HG02973 (cell line): ENCODE measurements around the gene PNPLA8.

Experiments used
- ATAC-seq: cut with Tn5 transposase; IDR thresholded peaks from one replicate; pipeline ENCODE4 v1.9.1; 2021; ENCODE audit warnings: moderate library complexity; ENCODE audit not compliant: unreplicated experiment

Gene PNPLA8

GRCh38 chr7:108449521-108449920, 76.4 kb downstream of the PNPLA8 start:
- no peak for ATAC-seq

- ATAC-seq, result no peak
Measured at GRCh38 chr7:108448584-108449505, 77.1 kb downstream of the PNPLA8 start.

- ATAC-seq, result no peak
Measured at GRCh38 chr7:108442039-108442568, 83.8 kb downstream of the PNPLA8 start.

GRCh38 chr7:108441392-108441955, 84.5 kb downstream of the PNPLA8 start:
- ATAC-seq, result no peak

GRCh38 chr7:108440613-108441012, 85.3 kb downstream of the PNPLA8 start:
- no peak for ATAC-seq

GRCh38 chr7:108436906-108437305, 89.0 kb downstream of the PNPLA8 start:
- ATAC-seq, result no peak

- ATAC-seq, result no peak
Measured at GRCh38 chr7:108434010-108434409, 91.9 kb downstream of the PNPLA8 start.

- no peak for ATAC-seq
Measured at GRCh38 chr7:108431099-108431498, 94.8 kb downstream of the PNPLA8 start.

- ATAC-seq, result no peak
Measured at GRCh38 chr7:108430664-108431063, 95.3 kb downstream of the PNPLA8 start.

GRCh38 chr7:108427766-108428165, 98.2 kb downstream of the PNPLA8 start:
- ATAC-seq, result no peak

- no peak for ATAC-seq
Measured at GRCh38 chr7:108425714-108426275, 100.1 kb downstream of the PNPLA8 start.

- no peak for ATAC-seq
Measured at GRCh38 chr7:108424013-108424412, 101.9 kb downstream of the PNPLA8 start.

- no peak for ATAC-seq
Measured at GRCh38 chr7:108423089-108423989, 102.6 kb downstream of the PNPLA8 start.

- ATAC-seq, result no peak
Measured at GRCh38 chr7:108421720-108422331, 104.1 kb downstream of the PNPLA8 start.
